Measurements from ENCODE around the gene BPIFB3. TPM values are rescaled to one million over a fixed set of nuclear protein-coding genes. Genes with fewer than 3 reads are reported as not detected.
"Not testable (repeated sequence)": the region's sequence is repeated elsewhere in the genome, so short reads cannot be mapped to it uniquely, and the experiment has no call there.

BPIFB3 gene
- total and polyA plus RNA-seq, 11 donors = not detected

DNA sequence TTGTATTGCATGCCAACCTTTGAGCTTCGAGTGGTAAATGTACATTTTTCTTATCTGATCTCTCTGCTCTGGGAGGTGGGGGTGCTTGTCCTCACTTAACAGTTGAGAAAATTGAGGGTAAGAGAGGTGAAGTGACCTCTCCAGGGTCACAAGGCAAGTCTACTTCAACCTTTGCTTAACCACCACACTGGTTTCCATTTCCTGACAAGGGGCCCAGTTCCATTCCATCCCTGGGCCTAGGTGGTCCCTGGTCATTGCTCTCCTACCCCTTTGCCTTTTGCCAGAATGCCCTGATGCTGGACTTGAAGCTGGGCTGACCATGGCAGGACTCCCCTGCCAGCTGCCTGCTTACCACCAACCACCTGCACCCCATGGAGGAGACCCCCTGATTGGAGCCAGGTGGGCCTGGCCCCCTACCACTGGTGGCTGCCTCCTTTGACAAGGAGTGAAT lies 9.9 kb upstream of the BPIFB3 start:
- intact Hi-C loops (cut with DNase I) = no loop called here
- ATAC-seq = no peak

DNA sequence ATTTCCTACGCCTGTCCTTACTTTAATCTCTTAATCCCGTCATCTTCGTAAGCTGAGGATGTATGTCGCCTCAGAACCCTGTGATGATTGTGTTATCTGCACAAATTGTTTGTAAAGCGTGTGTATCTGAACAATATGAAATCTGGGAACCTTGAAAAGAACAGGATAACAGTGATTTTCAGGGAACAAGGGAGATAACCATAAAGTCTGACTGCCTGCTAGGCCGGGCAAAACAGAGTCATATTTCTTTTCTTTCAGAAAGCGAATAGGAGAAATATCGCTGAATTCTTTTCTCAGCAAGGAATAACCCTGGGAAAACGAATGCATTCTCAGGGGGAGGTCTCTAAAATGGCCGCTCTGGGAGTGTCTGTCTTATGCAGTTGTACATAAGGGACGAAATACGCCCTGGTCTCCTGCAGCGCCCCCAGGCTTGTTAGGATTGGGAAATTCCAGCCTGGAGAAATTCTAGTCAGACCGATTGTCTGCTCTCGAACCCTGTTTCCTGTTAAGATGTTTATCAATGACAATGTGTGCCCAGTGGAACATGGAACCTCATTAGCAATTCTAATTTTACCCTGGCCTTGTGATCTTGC lies 8.5 kb upstream of the BPIFB3 start:
- H3K36me3 ChIP-seq; intact Hi-C loops (cut with DNase I); H3K27me3 ChIP-seq; H3K4me3 ChIP-seq; H3K27ac ChIP-seq; DNase-seq; ATAC-seq; H3K4me1 ChIP-seq: not testable (repeated sequence)
- peaks cover 0 to 23% (median 13%) of the 10 kb centered on the region in 12 donors for H3K9me3 ChIP-seq
- 76 to 85% (median 82%) methylated on average over 15 of the region's 15 CpGs for WGBS, 4 donors

More for the DNA sequence above, 9.9 kb upstream of the BPIFB3 start:
- no peaks in the 10 kb centered on the region for H3K36me3 ChIP-seq
- H3K27me3 ChIP-seq = no peaks in the 10 kb centered on the region
- no peak overlapping the region for H3K27ac ChIP-seq
- DNase-seq = no peak
- H3K4me3 ChIP-seq = no peak overlapping the region
- no peaks in the 10 kb centered on the region for H3K4me1 ChIP-seq
- H3K9me3 ChIP-seq = peaks cover 0 to 23% (median 13%) of the 10 kb centered on the region in 12 donors
- no peak for TF ChIP-seq POLR2A (IDR thresholded peaks at IDR 0.05)
- TF ChIP-seq, protein P1, sequence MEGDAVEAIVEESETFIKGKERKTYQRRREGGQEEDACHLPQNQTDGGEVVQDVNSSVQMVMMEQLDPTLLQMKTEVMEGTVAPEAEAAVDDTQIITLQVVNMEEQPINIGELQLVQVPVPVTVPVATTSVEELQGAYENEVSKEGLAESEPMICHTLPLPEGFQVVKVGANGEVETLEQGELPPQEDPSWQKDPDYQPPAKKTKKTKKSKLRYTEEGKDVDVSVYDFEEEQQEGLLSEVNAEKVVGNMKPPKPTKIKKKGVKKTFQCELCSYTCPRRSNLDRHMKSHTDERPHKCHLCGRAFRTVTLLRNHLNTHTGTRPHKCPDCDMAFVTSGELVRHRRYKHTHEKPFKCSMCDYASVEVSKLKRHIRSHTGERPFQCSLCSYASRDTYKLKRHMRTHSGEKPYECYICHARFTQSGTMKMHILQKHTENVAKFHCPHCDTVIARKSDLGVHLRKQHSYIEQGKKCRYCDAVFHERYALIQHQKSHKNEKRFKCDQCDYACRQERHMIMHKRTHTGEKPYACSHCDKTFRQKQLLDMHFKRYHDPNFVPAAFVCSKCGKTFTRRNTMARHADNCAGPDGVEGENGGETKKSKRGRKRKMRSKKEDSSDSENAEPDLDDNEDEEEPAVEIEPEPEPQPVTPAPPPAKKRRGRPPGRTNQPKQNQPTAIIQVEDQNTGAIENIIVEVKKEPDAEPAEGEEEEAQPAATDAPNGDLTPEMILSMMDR (IDR thresholded peaks at IDR 0.05) = no peak
- WGBS, 4 donors = 50 to 59% (median 55%) methylated on average over 1 of the region's 1 CpG

DNA sequence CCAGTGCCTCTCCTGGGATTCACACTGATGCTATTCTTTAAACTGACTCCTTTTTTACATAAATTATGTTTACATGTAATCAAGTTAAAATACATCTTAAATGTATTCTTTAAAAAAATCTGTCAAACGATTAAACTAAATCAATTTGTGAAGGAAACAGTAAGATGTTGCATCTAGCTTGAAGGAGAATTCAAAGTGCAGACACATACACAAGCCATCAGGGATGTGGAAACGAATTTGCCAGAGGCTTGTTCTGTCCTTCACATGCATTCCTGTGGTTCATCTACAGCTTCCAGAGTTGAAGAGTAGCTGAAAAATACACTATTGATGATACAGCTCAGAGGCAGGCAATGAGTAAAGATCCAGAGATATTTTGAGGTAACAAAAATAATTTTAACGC lies 7.3 kb upstream of the BPIFB3 start:
- Histone ChIP-seq H3K36me3 (no peaks in the 10 kb centered on the region), H3K27ac (no peak overlapping the region), H3K9me3 (peaks cover 0 to 23% (median 13%) of the 10 kb centered on the region in 12 donors), H3K27me3 (no peaks in the 10 kb centered on the region), H3K4me3 (no peak overlapping the region), H3K4me1 (no peaks in the 10 kb centered on the region)
- DNase-seq (no peak), ATAC-seq (no peak)
- intact Hi-C loops (cut with DNase I) = no loop called here
- WGBS, 4 donors = 81 to 84% (median 82%) methylated on average over 3 of the region's 3 CpGs
- TF ChIP-seq, protein P1 (IDR thresholded peaks at IDR 0.05) = no peak
- no peak for TF ChIP-seq POLR2A (IDR thresholded peaks at IDR 0.05)

DNA sequence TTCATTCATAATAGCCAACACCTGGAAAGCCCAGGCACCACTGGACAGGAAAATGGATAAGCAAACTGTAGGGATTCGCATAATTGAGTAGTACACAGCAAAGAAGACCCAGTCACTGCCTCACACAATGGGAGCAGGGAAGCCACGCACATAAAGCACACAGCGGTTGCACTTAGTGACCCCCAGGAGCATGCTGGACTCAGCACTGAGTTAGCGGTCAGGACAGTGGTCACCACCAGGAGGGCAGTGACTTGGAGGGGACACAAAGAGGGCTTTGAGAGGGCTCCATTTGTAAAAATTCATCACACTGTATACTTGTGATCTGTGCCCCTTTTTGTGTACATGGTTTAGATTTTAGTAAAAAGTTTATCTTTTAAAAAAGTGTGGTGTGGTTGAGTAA lies 2.4 kb upstream of the BPIFB3 start:
- ATAC-seq (no peak), DNase-seq (no peak)
- H3K27ac ChIP-seq = no peak overlapping the region
- WGBS, 4 donors = 63 to 88% (median 75%) methylated on average over 4 of the region's 4 CpGs
- TF ChIP-seq, protein P1 (IDR thresholded peaks at IDR 0.05) = no peak
- TF ChIP-seq POLR2A (IDR thresholded peaks at IDR 0.05) = no peak
- H3K9me3 ChIP-seq = peaks cover 0 to 3% (median 0%) of the 10 kb centered on the region in 12 donors
- H3K36me3 ChIP-seq = no peaks in the 10 kb centered on the region
- H3K4me1 ChIP-seq = no peaks in the 10 kb centered on the region
- intact Hi-C loops (cut with DNase I) = no loop called here
- peaks cover 0 to 3% (median 0%) of the 10 kb centered on the region in 9 donors for H3K27me3 ChIP-seq
- no peak overlapping the region for H3K4me3 ChIP-seq

DNA sequence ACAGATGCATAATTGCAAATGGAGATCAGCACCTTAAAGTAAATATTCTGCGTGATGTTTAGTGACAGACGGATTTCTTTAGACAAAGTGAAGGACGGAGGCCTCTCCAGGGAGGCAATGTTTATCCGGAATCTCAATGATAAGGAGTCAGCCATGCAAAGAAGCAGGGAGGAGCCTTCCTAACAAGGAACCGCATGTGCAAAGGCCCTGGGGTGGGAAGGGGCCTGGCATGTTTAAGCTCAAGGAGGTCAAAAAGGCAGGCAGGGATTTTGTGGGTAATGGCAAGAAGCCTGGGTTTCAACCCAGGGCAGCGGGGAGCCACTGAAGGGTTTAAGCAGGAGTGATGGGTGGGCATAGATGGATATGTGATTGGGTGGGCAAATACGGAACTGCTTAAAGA lies 678 bp downstream of the BPIFB3 start:
- DNase-seq (no peak), ATAC-seq (no peak)
- Histone ChIP-seq H3K27me3 (peaks cover 0 to 3% (median 0%) of the 10 kb centered on the region in 9 donors), H3K36me3 (no peaks in the 10 kb centered on the region), H3K4me3 (no peak overlapping the region), H3K4me1 (no peaks in the 10 kb centered on the region), H3K9me3 (no peaks in the 10 kb centered on the region), H3K27ac (no peak overlapping the region)
- no peak for TF ChIP-seq POLR2A (IDR thresholded peaks at IDR 0.05)
- TF ChIP-seq, protein P1 (IDR thresholded peaks at IDR 0.05) = no peak
- intact Hi-C loops (cut with DNase I) = no loop called here
- 70 to 77% (median 76%) methylated on average over 7 of the region's 7 CpGs for WGBS, 4 donors

All from heart left ventricle (tissue), 16 donors.